ENCODE results near the gene AKAP6.

DNA sequence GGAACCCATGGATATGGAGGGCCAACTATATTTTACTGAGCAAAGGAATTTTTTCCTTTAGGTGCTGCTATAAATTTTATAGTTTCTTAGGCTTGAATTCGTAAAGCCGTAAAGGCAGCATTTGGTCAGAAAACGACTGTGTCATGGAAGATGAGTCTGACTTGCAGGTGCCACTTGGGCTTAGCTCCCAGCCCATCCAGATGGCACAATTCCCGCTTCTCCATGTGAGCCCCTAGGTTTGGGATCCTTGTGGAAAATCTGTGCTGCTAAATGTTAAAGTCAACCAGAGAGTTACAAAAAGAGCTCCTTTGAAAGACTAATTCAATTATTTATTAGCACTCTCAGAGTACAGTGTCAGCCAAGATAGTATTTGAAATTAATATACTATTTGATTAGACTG is 489.5 kb downstream of the AKAP6 start:
- TF ChIP-seq, protein P1, sequence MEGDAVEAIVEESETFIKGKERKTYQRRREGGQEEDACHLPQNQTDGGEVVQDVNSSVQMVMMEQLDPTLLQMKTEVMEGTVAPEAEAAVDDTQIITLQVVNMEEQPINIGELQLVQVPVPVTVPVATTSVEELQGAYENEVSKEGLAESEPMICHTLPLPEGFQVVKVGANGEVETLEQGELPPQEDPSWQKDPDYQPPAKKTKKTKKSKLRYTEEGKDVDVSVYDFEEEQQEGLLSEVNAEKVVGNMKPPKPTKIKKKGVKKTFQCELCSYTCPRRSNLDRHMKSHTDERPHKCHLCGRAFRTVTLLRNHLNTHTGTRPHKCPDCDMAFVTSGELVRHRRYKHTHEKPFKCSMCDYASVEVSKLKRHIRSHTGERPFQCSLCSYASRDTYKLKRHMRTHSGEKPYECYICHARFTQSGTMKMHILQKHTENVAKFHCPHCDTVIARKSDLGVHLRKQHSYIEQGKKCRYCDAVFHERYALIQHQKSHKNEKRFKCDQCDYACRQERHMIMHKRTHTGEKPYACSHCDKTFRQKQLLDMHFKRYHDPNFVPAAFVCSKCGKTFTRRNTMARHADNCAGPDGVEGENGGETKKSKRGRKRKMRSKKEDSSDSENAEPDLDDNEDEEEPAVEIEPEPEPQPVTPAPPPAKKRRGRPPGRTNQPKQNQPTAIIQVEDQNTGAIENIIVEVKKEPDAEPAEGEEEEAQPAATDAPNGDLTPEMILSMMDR (IDR thresholded peaks at IDR 0.05 in 2 of 3, conservative IDR thresholded peaks at IDR 0.05 in 1 of 3; ENCODE audit: borderline replicate concordance in 1 of 3, insufficient read depth in 1 of 3, low read depth in 2 of 3, low read length in 2 of 3) = no peak
- no peak for TF ChIP-seq RAD21 (IDR thresholded peaks at IDR 0.05; ENCODE audit: low read depth)
